Measurements from ENCODE around the gene POLA2. TPM values are rescaled to one million over a fixed set of nuclear protein-coding genes. Genes with fewer than 3 reads are reported as not detected.

POLA2 gene
- total and polyA plus RNA-seq, 9 of the 15 experiments (the other 6 are each of a cell fraction or from before 2014, with no cell fraction given), result 2.7 to 134 (median 44.4) TPM

- TF ChIP-seq ILF3 (IDR thresholded peaks at IDR 0.05; ENCODE audit: borderline replicate concordance) (no peak), MIER1 (IDR thresholded peaks at IDR 0.05; ENCODE audit: low read depth) (no peak), RBFOX2 (IDR thresholded peaks at IDR 0.05; ENCODE audit: low read depth, low read length) (peak; percentile 52; the same call in 1 of the 2 replicates), FOSL1 (tag; conservative IDR thresholded peaks at IDR 0.05) (peak; percentile 29), KLF13 (tag; IDR thresholded peaks at IDR 0.05; ENCODE audit: borderline replicate concordance, low read depth) (no peak), SNRNP70 (optimal IDR thresholded peaks at IDR 0.05; ENCODE audit: low read depth, low read length) (no peak), ZZZ3 (IDR thresholded peaks at IDR 0.05) (no peak), KDM1A (IDR thresholded peaks at IDR 0.05) (0 out of 4 replicates have a peak, but pooled peaks of 1 of the 2 experiments have one; percentile 1), MNT (conservative IDR thresholded peaks at IDR 0.05) (peak; percentile 86 to 90), SMC3 (conservative IDR thresholded peaks at IDR 0.05; ENCODE audit: insufficient read depth, low read depth, low read length) (peak; percentile 85), CC2D1A (IDR thresholded peaks at IDR 0.05) (0 out of 2 replicates have a peak, but pooled peaks have one; percentile 33), HMG20A (CRISPR knock-in tag; conservative IDR thresholded peaks at IDR 0.05) (no peak), KDM2B (CRISPR knock-in tag; IDR thresholded peaks at IDR 0.05) (0 out of 2 replicates have a peak, but pooled peaks have one; percentile 5), RNF2 (IDR thresholded peaks at IDR 0.05) (no peak), DIDO1 (tag; IDR thresholded peaks at IDR 0.05; ENCODE audit: low read depth) (no peak), SP1 (CRISPR knock-in tag; IDR thresholded peaks at IDR 0.05) (peak; percentile 26; the same call in 1 of the 2 replicates), FIP1L1 (IDR thresholded peaks at IDR 0.05; ENCODE audit: low read depth, low read length, poor library complexity, severe bottlenecking) (peak; percentile 41), MTA1 (IDR thresholded peaks at IDR 0.05; ENCODE audit: borderline replicate concordance) (0 out of 2 replicates have a peak, but pooled peaks have one; percentile 31), TOE1 (IDR thresholded peaks at IDR 0.05; ENCODE audit: borderline replicate concordance) (peak; percentile 21; the same call in 1 of the 2 replicates), TOE1 (CRISPR knock-in tag; IDR thresholded peaks at IDR 0.05; ENCODE audit: borderline replicate concordance, low read depth) (no peak), MYC (IDR thresholded peaks at IDR 0.05; ENCODE audit: low read depth, low read length) (peak; percentile 89), MYC (CRISPR knock-in tag; IDR thresholded peaks at IDR 0.05; ENCODE audit: borderline replicate concordance, low read depth) (peak; percentile 67; the same call in 1 of the 2 replicates), FOXP1 (CRISPR knock-in tag; IDR thresholded peaks at IDR 0.05) (peak; percentile 59; the same call in 1 of the 2 replicates), ZNF12 (CRISPR knock-in tag; IDR thresholded peaks at IDR 0.05) (no peak; the same call in 1 of the 2 replicates), CREBBP (IDR thresholded peaks at IDR 0.05; ENCODE audit: low read depth, low read length) (no peak), NEUROD1 (IDR thresholded peaks at IDR 0.05; ENCODE audit: borderline replicate concordance, low read depth, low read length, partially characterized antibody) (peak; percentile 17), SREBF1 (IDR thresholded peaks at IDR 0.05; ENCODE audit: borderline replicate concordance, low read depth, low read length) (no peak), ZBTB43 (CRISPR knock-in tag; IDR thresholded peaks at IDR 0.05) (no peak)
These were observed 53.6 kb downstream of the POLA2 start (continued) for GRCh38 chr11:65315204-65315865.
